Upper lobe of right lung (tissue), 1 donor: ENCODE data around the gene CALHM4. TPM values are rescaled to one million over a fixed set of nuclear protein-coding genes. Genes with fewer than 3 reads are reported as not detected.

Source experiments
- ATAC-seq: fragments of 200-7000 bp; cut with Tn5 transposase; one replicate; pipeline ENCODE4 v1.9.1; 2020; ENCODE audit warnings: mild to moderate bottlenecking, moderate library complexity
- DNase-seq: peaks from one replicate; pipeline ENCODE4 v3.0.0-alpha.2; 2020
- H3K27ac ChIP-seq: fragments of 200-600 bp; one replicate; pipeline ENCODE4 v1.8.0; 2022
- H3K27me3 ChIP-seq: fragments of 200-600 bp; one replicate; pipeline ENCODE4 v1.8.0; 2022; ENCODE audit warnings: mild to moderate bottlenecking
- H3K36me3 ChIP-seq: fragments of 200-600 bp; one replicate; pipeline ENCODE4 v1.8.0; 2022
- H3K4me1 ChIP-seq: fragments of 200-600 bp; one replicate; pipeline ENCODE4 v1.8.0; 2022
- H3K4me3 ChIP-seq: fragments of 200-600 bp; one replicate; pipeline ENCODE4 v1.8.0; 2022; ENCODE audit warnings: mild to moderate bottlenecking
- H3K9me3 ChIP-seq: fragments of 200-600 bp; one replicate; pipeline ENCODE4 v1.8.0; 2022
- intact Hi-C: fragments of 100-400 bp; cut with DNase I; formaldehyde crosslinking; loops from one replicate; pipeline ENCODE4 v1.11.0; 2022
- total RNA-seq: library from RNA; stranded (reverse); fragmentation: NEBNext Ultra II Directional; extraction: Animal tissue kit (Norgen Biotek cat#: 25700); gene quantifications from one replicate; pipeline ENCODE4 v1.2.1, GENCODE V29; 2021
- TF ChIP-seq, protein P1 (sequence below): fragments of 200-600 bp; IDR thresholded peaks from one replicate; pipeline ENCODE4 v1.8.0; 2022; ENCODE audit warnings: antibody characterized with exemption
- donor health status: DM: no; HTN: yes; CAD: no; lungs with severe emphysema.

Gene CALHM4
- total RNA-seq, 1 donor from 2014 or later = not detected

DNA sequence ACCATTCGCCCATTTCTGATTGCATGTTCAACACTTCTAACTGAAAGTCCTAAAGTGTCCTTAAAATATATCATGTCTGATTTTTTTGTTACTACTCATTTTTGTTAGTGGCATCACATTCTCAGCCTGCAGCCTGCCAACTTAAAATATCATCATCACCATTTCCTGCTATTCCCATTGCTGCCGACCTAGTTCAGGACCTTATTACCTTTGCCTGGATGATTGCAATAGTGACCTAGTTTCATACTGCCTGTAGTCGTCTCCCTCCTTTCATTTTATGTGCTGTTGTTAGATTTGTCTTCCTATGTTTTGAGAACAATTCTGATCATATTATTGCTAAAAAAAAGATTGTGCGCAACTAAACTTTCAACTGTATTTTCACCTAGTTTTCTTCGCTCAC is 23.9 kb downstream of the CALHM4 start:
- intact Hi-C loops = no loop called here
- DNase-seq (no peak), ATAC-seq (no peak)
- Histone ChIP-seq H3K9me3 (no peaks in the 10 kb centered on the region), H3K4me3 (no peak overlapping the region), H3K36me3 (peaks cover 35% of the 10 kb centered on the region), H3K4me1 (peaks cover 17% of the 10 kb centered on the region), H3K27me3 (no peaks in the 10 kb centered on the region), H3K27ac (no peak overlapping the region)
- TF ChIP-seq, protein P1, sequence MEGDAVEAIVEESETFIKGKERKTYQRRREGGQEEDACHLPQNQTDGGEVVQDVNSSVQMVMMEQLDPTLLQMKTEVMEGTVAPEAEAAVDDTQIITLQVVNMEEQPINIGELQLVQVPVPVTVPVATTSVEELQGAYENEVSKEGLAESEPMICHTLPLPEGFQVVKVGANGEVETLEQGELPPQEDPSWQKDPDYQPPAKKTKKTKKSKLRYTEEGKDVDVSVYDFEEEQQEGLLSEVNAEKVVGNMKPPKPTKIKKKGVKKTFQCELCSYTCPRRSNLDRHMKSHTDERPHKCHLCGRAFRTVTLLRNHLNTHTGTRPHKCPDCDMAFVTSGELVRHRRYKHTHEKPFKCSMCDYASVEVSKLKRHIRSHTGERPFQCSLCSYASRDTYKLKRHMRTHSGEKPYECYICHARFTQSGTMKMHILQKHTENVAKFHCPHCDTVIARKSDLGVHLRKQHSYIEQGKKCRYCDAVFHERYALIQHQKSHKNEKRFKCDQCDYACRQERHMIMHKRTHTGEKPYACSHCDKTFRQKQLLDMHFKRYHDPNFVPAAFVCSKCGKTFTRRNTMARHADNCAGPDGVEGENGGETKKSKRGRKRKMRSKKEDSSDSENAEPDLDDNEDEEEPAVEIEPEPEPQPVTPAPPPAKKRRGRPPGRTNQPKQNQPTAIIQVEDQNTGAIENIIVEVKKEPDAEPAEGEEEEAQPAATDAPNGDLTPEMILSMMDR = no peak

DNA sequence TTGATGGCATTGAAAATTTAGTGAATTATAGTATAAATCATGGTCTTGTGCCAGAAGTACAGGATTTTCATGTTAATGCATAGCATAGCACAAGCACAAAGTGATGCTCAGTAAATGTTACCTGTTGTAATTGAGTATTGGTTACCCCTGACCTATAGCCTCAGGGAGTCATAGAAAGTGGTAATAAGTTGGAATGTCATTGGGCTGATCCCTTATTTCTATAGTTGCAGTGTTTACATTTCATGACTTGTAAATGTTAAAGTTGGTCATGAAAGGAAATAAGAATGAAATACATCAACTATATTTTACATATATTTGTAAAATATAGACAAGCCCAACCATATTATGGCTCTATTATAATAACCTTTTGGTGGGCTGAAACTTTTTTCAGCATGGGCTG is 24.8 kb downstream of the CALHM4 start:
- Histone ChIP-seq H3K36me3 (peaks cover 41% of the 10 kb centered on the region), H3K4me1 (peaks cover 9% of the 10 kb centered on the region), H3K27me3 (no peaks in the 10 kb centered on the region), H3K4me3 (no peak overlapping the region), H3K27ac (no peak overlapping the region), H3K9me3 (no peaks in the 10 kb centered on the region)
- ATAC-seq = no peak
- intact Hi-C loops = no loop called here
- DNase-seq = no peak
- TF ChIP-seq, protein P1 = no peak

DNA sequence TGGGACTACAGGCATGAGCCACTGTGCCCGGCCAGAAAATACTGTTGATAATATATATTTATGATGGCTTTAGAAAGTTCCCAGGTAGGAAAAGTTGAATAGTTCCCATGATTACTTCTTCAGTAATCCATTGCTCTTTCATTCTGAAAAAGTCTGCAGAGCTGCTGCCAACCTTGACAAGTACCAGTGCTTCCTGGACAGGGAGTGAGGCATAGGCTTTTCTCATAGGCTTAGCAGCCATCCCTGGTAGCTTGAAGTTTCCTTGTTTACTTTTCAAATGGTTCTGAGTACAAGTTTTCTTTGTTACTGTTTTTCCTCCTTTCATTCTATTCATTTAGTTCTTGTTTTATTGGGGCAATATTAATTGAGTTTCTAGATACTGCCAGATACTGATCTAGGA is 25.6 kb downstream of the CALHM4 start:
- ATAC-seq = no peak
- peaks cover 44% of the 10 kb centered on the region for H3K36me3 ChIP-seq

DNA sequence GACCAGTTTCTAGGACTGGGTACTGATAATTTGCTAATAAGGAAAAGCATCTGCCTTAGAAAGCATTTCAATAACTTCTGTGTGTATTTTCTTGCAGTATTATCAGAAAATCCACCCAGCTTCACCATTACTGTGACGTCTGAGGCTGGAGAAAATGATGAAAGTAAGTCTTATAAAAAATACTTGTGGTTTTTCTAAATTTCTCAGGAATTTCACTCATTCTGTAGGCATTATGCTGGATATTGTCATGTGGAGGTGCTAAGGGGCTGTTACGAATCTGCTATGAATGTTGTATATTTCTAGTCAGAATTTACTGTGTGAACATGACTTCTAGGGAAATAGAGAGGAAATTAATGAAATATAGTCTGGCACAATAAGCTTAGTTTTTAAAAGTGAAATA is 26.6 kb downstream of the CALHM4 start:
- Histone ChIP-seq H3K27me3 (no peaks in the 10 kb centered on the region), H3K4me1 (peaks cover 5% of the 10 kb centered on the region), H3K36me3 (peaks cover 52% of the 10 kb centered on the region), H3K9me3 (no peaks in the 10 kb centered on the region), H3K4me3 (no peak overlapping the region), H3K27ac (no peak overlapping the region)
- DNase-seq = no peak
- no peak for ATAC-seq
- TF ChIP-seq, protein P1 = no peak
- intact Hi-C loops = no loop called here

More for the DNA sequence above, 25.6 kb downstream of the CALHM4 start:
- Histone ChIP-seq H3K9me3 (no peaks in the 10 kb centered on the region), H3K4me1 (peaks cover 5% of the 10 kb centered on the region), H3K27ac (no peak overlapping the region), H3K4me3 (no peak overlapping the region), H3K27me3 (no peaks in the 10 kb centered on the region)
- intact Hi-C loops = no loop called here
- TF ChIP-seq, protein P1 = no peak
- DNase-seq = no peak

DNA sequence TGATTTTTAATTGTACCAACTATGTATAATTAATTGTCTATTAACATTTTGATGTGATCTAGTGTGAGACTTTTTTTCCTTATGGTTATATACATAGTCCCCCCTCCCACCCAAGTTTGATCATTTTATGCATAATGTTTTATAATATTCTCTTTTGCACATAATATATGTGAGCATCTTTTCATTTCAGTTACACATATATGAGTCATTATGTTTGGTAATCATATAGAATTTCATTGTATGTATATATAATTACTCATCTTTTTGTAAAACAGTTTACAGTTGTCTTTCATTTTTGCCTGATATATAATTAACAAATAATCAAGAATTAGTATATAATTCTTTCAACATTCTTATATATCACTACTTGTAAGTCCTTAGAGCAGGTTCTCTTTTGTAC is 32.7 kb downstream of the CALHM4 start:
- Histone ChIP-seq H3K4me3 (no peak overlapping the region), H3K27ac (no peak overlapping the region), H3K36me3 (peaks cover 73% of the 10 kb centered on the region), H3K4me1 (no peaks in the 10 kb centered on the region), H3K27me3 (no peaks in the 10 kb centered on the region), H3K9me3 (no peaks in the 10 kb centered on the region)
- DNase-seq (no peak), ATAC-seq (no peak)
- TF ChIP-seq, protein P1 = no peak
- intact Hi-C loops = no loop called here

DNA sequence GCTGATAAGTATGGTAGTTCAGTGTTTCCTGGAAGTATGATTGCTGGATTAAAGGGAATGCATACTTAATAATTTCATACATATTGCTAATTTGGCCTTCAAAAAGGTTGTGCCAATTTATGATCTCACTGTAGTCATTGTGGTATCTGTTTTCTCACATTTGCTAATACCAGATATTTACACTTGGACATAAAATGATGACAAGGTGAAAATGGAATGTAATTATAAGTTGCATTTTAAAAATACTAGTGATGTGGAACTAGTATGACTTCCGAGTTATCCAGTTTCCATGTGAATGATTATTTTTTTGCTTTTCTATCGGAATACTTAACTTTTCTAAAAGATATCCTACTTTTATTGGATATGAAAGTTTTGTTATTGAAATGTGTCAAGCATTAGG is 33.2 kb downstream of the CALHM4 start:
- Histone ChIP-seq H3K4me1 (no peaks in the 10 kb centered on the region), H3K27ac (no peak overlapping the region), H3K36me3 (peaks cover 73% of the 10 kb centered on the region), H3K27me3 (no peaks in the 10 kb centered on the region), H3K4me3 (no peak overlapping the region), H3K9me3 (no peaks in the 10 kb centered on the region)
- TF ChIP-seq, protein P1 = no peak
- DNase-seq (no peak), ATAC-seq (no peak)
- intact Hi-C loops = no loop called here
